NCI-H460 (cell line): ENCODE measurements around the gene MAD1L1. TPM values are rescaled to one million over a fixed set of nuclear protein-coding genes. Genes with fewer than 3 reads are reported as not detected.
"Not testable (repeated sequence)": the region's sequence is repeated elsewhere in the genome, so short reads cannot be mapped to it uniquely, and the experiment has no call there.

ENCODE experiments used
- DNase-seq: peaks from one replicate; pipeline ENCODE4 v3.0.0-alpha.2; 2016; ENCODE audit warnings: low read depth; ENCODE audit errors: extremely low read depth
- total RNA-seq: library from RNA; depleted of rRNA; stranded (reverse); fragments of >200 nt; shearing (Covaris generic); gene quantifications from 2 replicates; pipeline ENCODE4 v1.2.3, GENCODE V29; 2014

MAD1L1 gene
- total RNA-seq, 1 experiment from 2014 or later = 25.9 TPM

- no peak for DNase-seq
Measured at GRCh38 chr7:1941464-1942242, 291.1 kb downstream of the MAD1L1 start.

GRCh38 chr7:1940863-1941262, 291.9 kb downstream of the MAD1L1 start:
- no peak for DNase-seq

GRCh38 chr7:1940402-1940786, 292.4 kb downstream of the MAD1L1 start:
- peak; percentile 30 for DNase-seq

GRCh38 chr7:1939434-1940401, 293.0 kb downstream of the MAD1L1 start:
- DNase-seq = no peak

GRCh38 chr7:1938788-1939433, 293.8 kb downstream of the MAD1L1 start:
- DNase-seq = no peak

GRCh38 chr7:1937252-1937605, 295.5 kb downstream of the MAD1L1 start:
- no peak for DNase-seq

- no peak for DNase-seq
Measured at GRCh38 chr7:1936531-1937251, 296.1 kb downstream of the MAD1L1 start.

- DNase-seq = no peak
Measured at GRCh38 chr7:1936006-1936310, 296.8 kb downstream of the MAD1L1 start.

GRCh38 chr7:1935176-1936005, 297.4 kb downstream of the MAD1L1 start:
- DNase-seq = no peak

GRCh38 chr7:1934756-1935155, 298.0 kb downstream of the MAD1L1 start:
- no peak for DNase-seq

- DNase-seq = no peak
Measured at GRCh38 chr7:1934017-1934416, 298.7 kb downstream of the MAD1L1 start.

GRCh38 chr7:1933066-1933750, 299.5 kb downstream of the MAD1L1 start:
- DNase-seq = no peak

GRCh38 chr7:1931951-1932270, 300.8 kb downstream of the MAD1L1 start:
- DNase-seq = no peak

GRCh38 chr7:1931256-1931950, 301.3 kb downstream of the MAD1L1 start:
- no peak for DNase-seq

GRCh38 chr7:1930381-1931065, 302.2 kb downstream of the MAD1L1 start:
- DNase-seq = no peak

- DNase-seq = not testable (repeated sequence)
Measured at GRCh38 chr7:1929349-1929925, 303.3 kb downstream of the MAD1L1 start.

GRCh38 chr7:1928645-1929348, 303.9 kb downstream of the MAD1L1 start:
- DNase-seq = no peak
